ENCODE data around the gene WHRN.

WHRN gene

GRCh38 chr9:114421147-114421546 is 84.1 kb downstream of the WHRN start:
- no peak for DNase-seq (ENCODE audit: low read depth, low spot score)

- no peak for DNase-seq (ENCODE audit: low read depth, low spot score)
Measured at GRCh38 chr9:114419796-114420195, 85.5 kb downstream of the WHRN start.

- no peak for DNase-seq (ENCODE audit: low read depth, low spot score)
Measured at GRCh38 chr9:114418053-114418452, 87.2 kb downstream of the WHRN start.

GRCh38 chr9:114417511-114417910 is 87.8 kb downstream of the WHRN start:
- DNase-seq (ENCODE audit: low read depth, low spot score): peak; percentile 78

DNA sequence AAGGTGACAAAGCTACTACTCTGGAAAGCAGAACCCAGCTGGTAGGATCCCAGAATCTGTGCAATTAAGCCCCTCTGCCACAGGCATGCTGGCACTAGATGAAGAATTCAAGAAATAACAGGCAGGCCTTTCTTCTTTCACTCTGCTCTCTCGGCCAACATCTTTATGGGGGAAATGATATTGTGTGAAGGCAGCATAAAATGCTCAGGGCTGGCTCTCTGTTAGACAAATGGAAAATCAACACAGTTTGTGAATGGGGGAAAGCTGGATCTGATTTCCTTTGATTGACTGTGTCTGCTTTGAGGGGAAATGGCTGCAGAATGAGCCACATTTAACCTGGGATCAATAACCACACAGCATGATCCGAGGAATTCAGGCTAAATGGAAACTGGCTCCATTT is 88.4 kb downstream of the WHRN start:
- DNase-seq (ENCODE audit: low read depth, low spot score): peak; percentile 45

GRCh38 chr9:114416290-114416689 is 89.0 kb downstream of the WHRN start:
- DNase-seq (ENCODE audit: low read depth, low spot score): no peak

- DNase-seq (ENCODE audit: low read depth, low spot score): no peak
Measured at GRCh38 chr9:114414346-114414745, 90.9 kb downstream of the WHRN start.

DNA sequence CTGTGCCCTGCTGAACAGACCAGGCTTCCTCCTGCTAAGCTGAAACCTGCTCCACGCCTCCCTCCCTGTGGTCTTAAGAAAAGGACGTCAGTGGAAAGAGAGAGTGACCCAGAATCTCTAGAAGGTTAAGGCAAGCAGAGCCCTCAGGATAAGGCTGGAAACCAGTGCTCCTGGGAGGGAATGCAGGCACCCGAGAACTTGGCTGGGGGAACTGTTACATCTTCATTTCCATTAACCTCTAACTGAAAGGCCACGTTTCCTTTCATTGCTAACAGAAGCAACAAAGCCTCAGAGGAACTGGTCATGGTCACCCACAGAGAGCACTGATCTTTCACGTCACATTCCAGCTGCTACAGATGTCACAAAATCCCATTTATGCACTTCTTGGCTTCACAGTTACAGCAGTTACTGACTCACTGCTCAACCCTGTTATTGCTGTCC is 91.4 kb downstream of the WHRN start:
- peak; percentile 43 for DNase-seq (ENCODE audit: low read depth, low spot score)

DNA sequence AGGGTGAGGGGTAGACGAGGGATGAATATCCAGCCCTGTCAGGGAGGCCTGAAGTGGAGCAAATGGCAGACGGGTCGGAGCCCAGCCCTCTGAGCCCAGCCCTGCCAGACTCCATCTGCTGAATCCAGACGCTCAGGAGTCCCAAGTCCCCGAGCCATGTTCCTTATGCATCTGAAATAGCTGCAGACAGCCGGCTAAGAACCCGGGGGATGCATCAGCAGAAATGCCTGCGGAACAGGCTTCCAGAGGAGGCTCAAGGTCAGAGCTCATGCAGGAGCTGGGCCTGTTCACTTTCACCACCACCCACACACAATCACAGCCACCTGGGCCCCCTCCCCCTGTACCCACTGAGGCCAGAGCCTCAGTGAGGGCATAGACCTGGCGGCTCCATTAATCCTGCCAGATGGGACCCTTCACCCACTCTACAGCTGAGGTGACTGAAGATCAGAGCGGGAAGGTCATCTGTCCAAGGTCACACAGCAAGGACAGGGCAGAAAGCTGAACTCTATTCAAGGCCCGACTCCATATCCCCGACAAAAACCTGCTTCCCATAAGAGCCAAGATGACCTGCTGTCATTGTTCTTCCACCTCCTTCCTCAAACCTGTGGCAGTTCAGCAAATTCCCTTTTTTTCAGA is 93.1 kb downstream of the WHRN start:
- no peak for DNase-seq (ENCODE audit: low read depth, low spot score)

- no peak for DNase-seq (ENCODE audit: low read depth, low spot score)
Measured at GRCh38 chr9:114411452-114411851, 93.8 kb downstream of the WHRN start.

DNA sequence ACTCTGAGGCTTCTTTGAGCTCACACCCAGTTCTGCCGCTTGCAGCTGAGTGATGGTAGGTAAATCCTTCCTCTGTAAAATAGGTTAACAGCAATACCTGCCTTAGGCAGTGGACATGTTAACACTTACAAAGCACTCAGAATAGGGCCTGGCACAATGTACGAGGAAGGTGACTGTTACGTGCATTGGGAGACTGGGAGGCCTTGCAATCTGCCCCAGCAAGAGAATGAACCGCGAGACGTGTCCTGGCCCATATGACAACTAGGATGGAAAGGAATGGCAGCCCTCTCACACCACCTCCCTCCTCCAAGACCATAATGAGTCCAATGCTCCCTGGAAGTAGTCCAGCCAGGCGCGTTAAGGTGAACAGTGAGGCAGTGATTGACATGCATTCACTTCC is 94.4 kb downstream of the WHRN start:
- no peak for DNase-seq (ENCODE audit: low read depth, low spot score)

GRCh38 chr9:114409842-114410241 is 95.4 kb downstream of the WHRN start:
- DNase-seq (ENCODE audit: low read depth, low spot score): no peak

DNA sequence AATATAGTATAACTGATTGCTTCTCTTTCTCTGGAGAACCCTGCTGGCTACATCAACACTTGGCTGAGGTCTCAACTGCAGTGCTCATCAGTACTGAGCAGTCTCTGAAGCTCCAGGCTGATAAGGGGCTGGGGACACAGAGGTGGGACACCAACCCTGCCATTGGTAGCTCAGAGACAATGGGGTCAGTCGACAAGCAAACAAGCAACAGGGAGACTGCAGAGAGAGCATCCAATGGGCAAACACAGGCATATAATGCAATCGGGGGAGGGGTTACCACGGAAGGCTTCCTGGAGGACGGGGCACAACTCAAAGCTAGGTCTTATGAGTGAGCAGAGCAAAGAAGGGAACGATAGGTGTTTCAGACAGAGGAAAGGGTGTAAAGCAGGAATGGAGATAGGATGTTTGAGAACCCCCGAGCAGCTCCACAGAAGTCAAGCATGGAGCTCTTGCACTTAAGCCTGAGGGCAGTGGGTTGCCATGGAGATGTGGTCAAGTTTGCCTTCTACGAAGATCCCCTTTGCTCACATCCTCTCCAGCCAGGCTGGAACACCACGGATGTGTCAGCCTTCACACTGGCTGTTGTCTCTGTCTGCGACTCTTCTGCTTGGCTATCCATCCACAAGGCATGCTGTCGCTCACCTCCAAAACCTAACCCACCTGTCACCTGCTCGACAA is 96.0 kb downstream of the WHRN start:
- peak; percentile 23 for DNase-seq (ENCODE audit: low read depth, low spot score)

DNA sequence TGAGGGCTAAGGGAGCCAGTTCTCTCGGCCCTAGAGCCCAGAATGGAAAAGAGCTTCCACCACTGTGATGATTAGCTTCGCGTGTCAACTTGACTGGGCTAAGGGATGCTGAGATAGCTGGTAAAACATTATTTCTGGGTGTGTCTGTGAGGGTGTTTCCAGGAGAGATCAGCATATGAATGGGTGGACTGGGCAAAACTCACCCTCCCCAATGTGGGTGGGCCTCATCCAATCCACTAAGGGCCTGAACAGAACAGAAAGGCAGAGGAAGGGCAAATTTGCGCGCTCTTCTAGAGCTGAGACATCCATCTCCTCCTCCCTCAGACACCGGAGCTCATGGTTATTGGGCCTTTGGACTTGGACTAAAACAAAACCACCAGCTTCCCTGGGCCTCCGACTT is 96.6 kb downstream of the WHRN start:
- DNase-seq (ENCODE audit: low read depth, low spot score): no peak

GRCh38 chr9:114407889-114408288 is 97.4 kb downstream of the WHRN start:
- no peak for DNase-seq (ENCODE audit: low read depth, low spot score)

GRCh38 chr9:114406441-114406840 is 98.8 kb downstream of the WHRN start:
- DNase-seq (ENCODE audit: low read depth, low spot score): no peak

- peak; percentile 91 for DNase-seq (ENCODE audit: low read depth, low spot score)
Measured at GRCh38 chr9:114405294-114406034, 99.8 kb downstream of the WHRN start.

DNA sequence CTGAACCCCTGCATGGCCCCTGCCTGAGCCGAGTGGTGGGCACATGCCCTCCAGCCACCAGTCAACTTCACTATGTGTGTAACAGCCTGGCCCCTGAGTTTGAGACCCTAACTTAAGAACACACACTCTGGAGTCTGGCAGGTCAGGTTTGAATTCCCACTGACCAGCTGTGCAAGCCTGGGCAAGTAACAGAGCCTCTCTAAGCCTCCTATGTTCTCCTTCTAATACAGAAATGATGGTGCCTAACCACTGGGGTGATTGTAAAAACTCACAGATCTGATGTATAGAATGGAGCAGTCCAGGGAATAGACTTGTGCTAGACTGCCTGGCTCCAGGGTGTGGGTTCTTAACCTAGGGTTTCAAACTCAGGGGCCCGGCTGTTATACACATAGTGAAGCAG is 100.7 kb downstream of the WHRN start:
- no peak for DNase-seq (ENCODE audit: low read depth, low spot score)

DNA sequence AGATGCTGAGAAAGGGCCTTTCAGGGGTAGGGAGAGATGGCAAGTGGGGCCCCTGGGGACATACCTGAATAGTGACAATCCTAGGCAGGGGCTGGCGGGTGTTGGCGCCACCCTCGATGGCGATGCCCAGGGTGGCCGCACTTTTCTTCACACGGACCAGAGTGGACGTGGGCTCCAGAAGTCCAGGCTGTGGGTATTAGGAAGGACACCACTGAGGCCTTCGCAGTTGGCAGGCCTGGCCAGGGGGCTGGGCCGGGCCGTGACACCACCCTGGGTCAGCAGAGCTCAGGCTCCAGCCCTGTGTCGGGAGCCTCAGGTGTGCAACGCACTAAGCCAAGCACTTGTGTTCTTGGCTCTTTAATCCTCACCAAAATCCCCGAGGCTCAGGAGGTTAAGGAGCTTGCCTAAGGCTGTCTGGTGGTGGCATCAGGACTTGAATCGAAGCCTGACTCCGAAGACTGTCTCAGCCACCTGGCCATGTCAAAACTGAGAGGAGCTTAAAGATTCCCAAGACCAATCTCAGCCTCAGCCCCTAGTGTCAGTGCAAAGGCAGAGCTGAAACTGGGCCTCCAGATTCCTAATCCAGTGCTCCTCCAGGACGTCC is 102.0 kb downstream of the WHRN start:
- DNase-seq (ENCODE audit: low read depth, low spot score): no peak

GRCh38 chr9:114401344-114401743 is 103.9 kb downstream of the WHRN start:
- no peak for DNase-seq (ENCODE audit: low read depth, low spot score)

GRCh38 chr9:114400772-114401171 is 104.5 kb downstream of the WHRN start:
- no peak for DNase-seq (ENCODE audit: low read depth, low spot score)

GRCh38 chr9:114400219-114400618 is 105.1 kb downstream of the WHRN start:
- peak; percentile 44 for DNase-seq (ENCODE audit: low read depth, low spot score)
